GM10248 (cell line): ENCODE results near the gene AIG1.

Source experiments
- CTCF ChIA-PET: fragments of 300-600 bp; sonication (Branson Sonifier 250); formaldehyde crosslinking; extraction: SDS; loops from one replicate; lab custom pipeline; 2021; ENCODE audit warnings: antibody characterized with exemption; lab: Yijun Ruan, JAX
- POLR2A ChIA-PET: fragments of 350-650 bp; sonication (Branson Sonifier 250); formaldehyde crosslinking; extraction: SDS; loops from one replicate; lab custom pipeline; 2020; ENCODE audit warnings: antibody characterized with exemption; lab: Yijun Ruan, JAX
- DNase-seq: peaks from one replicate; pipeline ENCODE4 v3.0.0; 2012; ENCODE audit errors: extremely low spot score
- TF ChIP-seq, protein P1 (sequence below): IDR thresholded peaks from 2 replicates; pipeline ENCODE4 v1.5.1; 2012; ENCODE audit warnings: mild to moderate bottlenecking, low read depth; ENCODE audit errors: extremely low read depth, missing control alignments, control extremely low read depth

AIG1 gene

GRCh38 chr6:143329323-143329722 lies 268.6 kb downstream of the AIG1 start:
- POLR2A ChIA-PET: no interaction called here
- CTCF ChIA-PET: interaction anchor here (0.8 kb wide), 1 partner anchor 8 kb away, joined by 4 read pairs; no protein-coding TSS in a partner anchor

GRCh38 chr6:143331362-143331761 lies 270.7 kb downstream of the AIG1 start:
- CTCF ChIA-PET: no interaction called here
- POLR2A ChIA-PET: no interaction called here
- no peak for DNase-seq
- TF ChIP-seq, protein P1, sequence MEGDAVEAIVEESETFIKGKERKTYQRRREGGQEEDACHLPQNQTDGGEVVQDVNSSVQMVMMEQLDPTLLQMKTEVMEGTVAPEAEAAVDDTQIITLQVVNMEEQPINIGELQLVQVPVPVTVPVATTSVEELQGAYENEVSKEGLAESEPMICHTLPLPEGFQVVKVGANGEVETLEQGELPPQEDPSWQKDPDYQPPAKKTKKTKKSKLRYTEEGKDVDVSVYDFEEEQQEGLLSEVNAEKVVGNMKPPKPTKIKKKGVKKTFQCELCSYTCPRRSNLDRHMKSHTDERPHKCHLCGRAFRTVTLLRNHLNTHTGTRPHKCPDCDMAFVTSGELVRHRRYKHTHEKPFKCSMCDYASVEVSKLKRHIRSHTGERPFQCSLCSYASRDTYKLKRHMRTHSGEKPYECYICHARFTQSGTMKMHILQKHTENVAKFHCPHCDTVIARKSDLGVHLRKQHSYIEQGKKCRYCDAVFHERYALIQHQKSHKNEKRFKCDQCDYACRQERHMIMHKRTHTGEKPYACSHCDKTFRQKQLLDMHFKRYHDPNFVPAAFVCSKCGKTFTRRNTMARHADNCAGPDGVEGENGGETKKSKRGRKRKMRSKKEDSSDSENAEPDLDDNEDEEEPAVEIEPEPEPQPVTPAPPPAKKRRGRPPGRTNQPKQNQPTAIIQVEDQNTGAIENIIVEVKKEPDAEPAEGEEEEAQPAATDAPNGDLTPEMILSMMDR: no peak

More at GRCh38 chr6:143329323-143329722, 268.6 kb downstream of the AIG1 start:
- TF ChIP-seq, protein P1: no peak
- no peak for DNase-seq

- CTCF ChIA-PET: no interaction called here
- no peak for DNase-seq
- POLR2A ChIA-PET: no interaction called here
- TF ChIP-seq, protein P1: no peak
Measured at GRCh38 chr6:143332153-143332845, 271.6 kb downstream of the AIG1 start.

- ChIA-PET POLR2A (no interaction called here), CTCF (interaction anchor here (0.7 to 1.9 kb wide), 6 partner anchors 8 to 94 kb away, joined by 3 to 6 read pairs (median 4); no protein-coding TSS in a partner anchor)
- no peak for DNase-seq
- TF ChIP-seq, protein P1: no peak
Measured at GRCh38 chr6:143333081-143333480, 272.4 kb downstream of the AIG1 start.

DNA sequence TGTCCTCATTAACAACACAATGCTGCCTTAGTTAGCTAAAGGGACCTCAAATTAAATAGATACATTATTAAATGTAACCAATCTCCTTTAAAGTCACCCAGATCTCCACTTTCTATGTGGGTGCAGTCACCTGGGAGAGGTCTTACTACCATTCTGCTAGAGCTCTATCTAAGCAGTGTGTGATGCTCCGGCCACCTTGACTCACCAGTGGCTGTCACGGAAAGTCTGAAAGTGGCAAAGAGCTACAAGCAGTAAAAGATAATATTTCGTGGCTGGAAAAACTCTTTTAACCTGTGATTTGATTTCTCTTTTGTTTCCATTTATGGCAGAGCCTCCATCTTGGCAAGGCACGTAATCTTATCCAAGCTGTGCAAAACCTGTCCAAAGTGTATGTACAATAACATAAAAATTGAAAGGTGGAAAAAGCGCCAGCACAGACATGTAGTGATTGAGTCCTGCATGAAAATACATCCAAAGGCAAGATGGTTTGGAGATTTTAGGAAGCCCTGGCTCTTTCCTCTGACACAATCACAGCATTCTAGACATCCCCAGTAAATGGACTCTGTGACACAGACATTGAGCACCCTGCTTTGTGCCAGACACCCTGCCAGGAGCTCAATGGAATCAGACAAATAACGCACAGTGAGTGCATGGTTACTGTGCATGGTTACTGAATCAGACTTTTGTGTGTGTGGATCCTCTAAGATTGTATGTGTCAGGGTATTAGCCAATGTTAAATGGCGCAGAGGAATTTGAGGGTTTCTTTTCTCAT lies 273.2 kb downstream of the AIG1 start:
- ChIA-PET CTCF (interaction anchor here (0.7 to 1.9 kb wide), 6 partner anchors 8 to 93 kb away, joined by 3 to 6 read pairs (median 4); no protein-coding TSS in a partner anchor), POLR2A (no interaction called here)
- TF ChIP-seq, protein P1: no peak
- no peak for DNase-seq

GRCh38 chr6:143335865-143336264 lies 275.2 kb downstream of the AIG1 start:
- POLR2A ChIA-PET: no interaction called here
- CTCF ChIA-PET: interaction anchor here (1.5 to 2.3 kb wide), 5 partner anchors 9 to 643 kb away, joined by 3 to 9 read pairs (median 5); no protein-coding TSS in a partner anchor
- TF ChIP-seq, protein P1: no peak

More at GRCh38 chr6:143335865-143336264, 275.2 kb downstream of the AIG1 start:
- DNase-seq: no peak
